Caco-2 (cell line): ENCODE results near the gene CCM2. TPM values are rescaled to one million over a fixed set of nuclear protein-coding genes. Genes with fewer than 3 reads are reported as not detected.
"Not testable (repeated sequence)": the region's sequence is repeated elsewhere in the genome, so short reads cannot be mapped to it uniquely, and the experiment has no call there.

Experiments used
- BruUV-seq: library from RNA; stranded (reverse); fragments of 400-500 nt; replicated peaks from 2 replicates; lab custom pipeline; 2021; lab: Mats Ljungman, UMichigan
- CTCF ChIA-PET: fragments of 300-600 bp; sonication (Branson Sonifier 250); formaldehyde crosslinking; loops from one replicate; lab custom pipeline; 2022; ENCODE audit warnings: antibody characterized with exemption; lab: Charles Lee
- POLR2A ChIA-PET: fragments of 300-600 bp; sonication (Branson Sonifier 250); formaldehyde crosslinking; loops from one replicate; lab custom pipeline; 2022; ENCODE audit warnings: antibody characterized with exemption; lab: Charles Lee
- DNase-seq, 2 experiments: peaks; one replicate each; pipeline versions ENCODE4 v3.0.0 to v3.0.0-alpha.2; 2020 to 2022
- H3K27me3 ChIP-seq: replicated peaks from 2 replicates; pipeline ENCODE4 v1.6.0; 2011; ENCODE audit warnings: low read length; ENCODE audit not compliant: control insufficient read depth, insufficient read depth
- H3K36me3 ChIP-seq: 2 replicates; pipeline ENCODE4 v1.5.1; 2011; ENCODE audit warnings: low read length; ENCODE audit not compliant: control insufficient read depth, insufficient read depth
- H3K4me1 ChIP-seq: fragments of 250-450 bp; sonication (Bioruptor Pico); 2 replicates; pipeline ENCODE4 v1.5.1; 2020; ENCODE audit warnings: mild to moderate bottlenecking
- H3K4me3 ChIP-seq: 2 replicates; pipeline ENCODE4 v1.5.1; 2011; ENCODE audit warnings: low read depth, mild to moderate bottlenecking, control low read depth, low read length
- H3K9me3 ChIP-seq: fragments of 250-450 bp; sonication (Bioruptor Pico); 2 replicates; pipeline ENCODE4 v1.5.1; 2020; ENCODE audit warnings: mild to moderate bottlenecking, moderate library complexity
- H3K27ac Mint-ChIP-seq: one replicate; pipeline ENCODE4 v1.8.0; 2022; ENCODE audit warnings: mixed read lengths; ENCODE audit not compliant: unreplicated experiment
- H3K27me3 Mint-ChIP-seq: one replicate; pipeline ENCODE4 v1.8.0; 2022; ENCODE audit warnings: mixed read lengths; ENCODE audit not compliant: insufficient read depth, unreplicated experiment
- H3K36me3 Mint-ChIP-seq: one replicate; pipeline ENCODE4 v1.8.0; 2022; ENCODE audit warnings: mild to moderate bottlenecking, mixed read lengths; ENCODE audit not compliant: insufficient read depth, unreplicated experiment
- H3K4me1 Mint-ChIP-seq: one replicate; pipeline ENCODE4 v1.8.0; 2022; ENCODE audit warnings: low read depth, mixed read lengths; ENCODE audit not compliant: unreplicated experiment
- H3K4me3 Mint-ChIP-seq: one replicate; pipeline ENCODE4 v1.8.0; 2022; ENCODE audit warnings: mild to moderate bottlenecking, moderate library complexity, mixed read lengths; ENCODE audit not compliant: unreplicated experiment
- H3K9me3 Mint-ChIP-seq: one replicate; pipeline ENCODE4 v1.8.0; 2022; ENCODE audit warnings: mixed read lengths; ENCODE audit not compliant: unreplicated experiment
- intact Hi-C: fragments of 100-400 bp; cut with micrococcal nuclease; formaldehyde crosslinking; loops from one replicate; pipeline ENCODE4 v1.10.0; 2022; ENCODE audit not compliant: unreplicated experiment
- total RNA-seq: library from RNA; stranded (reverse); gene quantifications from 2 replicates; pipeline ENCODE4 v1.2.3, GENCODE V29; 2022
- TF ChIP-seq, protein P1 (sequence below), 2 experiments: fragments of 200-600 bp in 1 of 2; IDR thresholded peaks; 1 replicate in 1 of 2; 2 replicates in 1 of 2; pipeline versions ENCODE4 v1.5.1 to v1.8.0; 2011 to 2022; ENCODE audit warnings: antibody characterized with exemption in 1 of 2, control low read depth in 1 of 2, inconsistent platforms in 1 of 2, low read depth in 1 of 2, low read length in 1 of 2, mild to moderate bottlenecking in 1 of 2, moderate library complexity in 1 of 2; ENCODE audit not compliant: insufficient read depth in 1 of 2, severe bottlenecking in 1 of 2, unreplicated experiment in 1 of 2

Gene CCM2
- total RNA-seq, 1 experiment from 2014 or later = 28.2 TPM

DNA sequence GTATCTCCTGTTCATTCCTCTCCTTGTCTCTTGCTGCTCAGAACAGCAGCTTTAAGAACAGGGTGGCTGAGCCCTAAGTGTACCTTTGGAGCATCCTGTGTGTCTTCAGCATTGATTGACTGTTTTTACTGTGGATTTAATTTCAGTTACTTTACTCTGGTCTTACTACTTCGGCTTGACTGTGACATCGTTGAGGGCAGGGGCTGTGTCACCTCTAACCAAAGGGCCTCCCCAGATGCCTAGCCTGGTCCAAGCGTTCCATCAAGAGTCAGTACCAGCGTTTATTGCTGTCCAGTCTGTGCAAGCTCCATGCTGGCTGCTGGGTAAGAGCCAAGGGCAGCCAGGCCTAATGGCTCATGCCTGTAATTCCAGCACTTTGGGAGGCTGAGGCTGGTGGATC, 32.4 kb downstream of the CCM2 start:
- Mint-ChIP-seq H3K27me3 (no peaks in the 10 kb centered on the region), H3K4me3 (no peak overlapping the region), H3K4me1 (peaks cover 16% of the 10 kb centered on the region), H3K9me3 (no peaks in the 10 kb centered on the region), H3K27ac (no peak overlapping the region), H3K36me3 (no peaks in the 10 kb centered on the region)
- TF ChIP-seq, protein P1, sequence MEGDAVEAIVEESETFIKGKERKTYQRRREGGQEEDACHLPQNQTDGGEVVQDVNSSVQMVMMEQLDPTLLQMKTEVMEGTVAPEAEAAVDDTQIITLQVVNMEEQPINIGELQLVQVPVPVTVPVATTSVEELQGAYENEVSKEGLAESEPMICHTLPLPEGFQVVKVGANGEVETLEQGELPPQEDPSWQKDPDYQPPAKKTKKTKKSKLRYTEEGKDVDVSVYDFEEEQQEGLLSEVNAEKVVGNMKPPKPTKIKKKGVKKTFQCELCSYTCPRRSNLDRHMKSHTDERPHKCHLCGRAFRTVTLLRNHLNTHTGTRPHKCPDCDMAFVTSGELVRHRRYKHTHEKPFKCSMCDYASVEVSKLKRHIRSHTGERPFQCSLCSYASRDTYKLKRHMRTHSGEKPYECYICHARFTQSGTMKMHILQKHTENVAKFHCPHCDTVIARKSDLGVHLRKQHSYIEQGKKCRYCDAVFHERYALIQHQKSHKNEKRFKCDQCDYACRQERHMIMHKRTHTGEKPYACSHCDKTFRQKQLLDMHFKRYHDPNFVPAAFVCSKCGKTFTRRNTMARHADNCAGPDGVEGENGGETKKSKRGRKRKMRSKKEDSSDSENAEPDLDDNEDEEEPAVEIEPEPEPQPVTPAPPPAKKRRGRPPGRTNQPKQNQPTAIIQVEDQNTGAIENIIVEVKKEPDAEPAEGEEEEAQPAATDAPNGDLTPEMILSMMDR (IDR thresholded peaks at IDR 0.05; ENCODE audit: insufficient read depth in 1 of 2, low read depth in 1 of 2, low read length in 1 of 2, severe bottlenecking in 1 of 2, unreplicated experiment in 1 of 2) = no peak
- no peaks in the 10 kb centered on the region for H3K36me3 ChIP-seq
- no peak for DNase-seq
- H3K9me3 ChIP-seq = no peaks in the 10 kb centered on the region
- no peaks in the 10 kb centered on the region for H3K27me3 ChIP-seq
- intact Hi-C loops = no loop called here
- peaks cover 9% of the 10 kb centered on the region for H3K4me1 ChIP-seq
- BruUV-seq = no TSS peak
- ChIA-PET CTCF (no interaction called here), POLR2A (interaction anchor here (1.3 kb wide), 1 partner anchor 17 kb away, joined by 5 read pairs; no protein-coding TSS in a partner anchor)
- no peak overlapping the region for H3K4me3 ChIP-seq

GRCh38 chr7:45033261-45033930, 33.4 kb downstream of the CCM2 start:
- H3K4me3 ChIP-seq = no peak overlapping the region
- no peaks in the 10 kb centered on the region for H3K36me3 Mint-ChIP-seq
- H3K27me3 Mint-ChIP-seq = no peaks in the 10 kb centered on the region
- no peak overlapping the region for H3K27ac Mint-ChIP-seq
- no peaks in the 10 kb centered on the region for H3K27me3 ChIP-seq
- CTCF ChIA-PET = no interaction called here
- no peaks in the 10 kb centered on the region for H3K9me3 ChIP-seq
- BruUV-seq = no TSS peak
- no peaks in the 10 kb centered on the region for H3K36me3 ChIP-seq
- TF ChIP-seq, protein P1 (IDR thresholded peaks at IDR 0.05; ENCODE audit: insufficient read depth in 1 of 2, low read depth in 1 of 2, low read length in 1 of 2, severe bottlenecking in 1 of 2, unreplicated experiment in 1 of 2) = no peak
- H3K9me3 Mint-ChIP-seq = no peaks in the 10 kb centered on the region
- intact Hi-C loops = no loop called here
- no peak for DNase-seq
- peaks cover 16% of the 10 kb centered on the region for H3K4me1 Mint-ChIP-seq
- H3K4me1 ChIP-seq = peaks cover 9% of the 10 kb centered on the region
- no peak overlapping the region for H3K4me3 Mint-ChIP-seq
- POLR2A ChIA-PET = no interaction called here

- Histone ChIP-seq H3K4me3 (no peak overlapping the region), H3K36me3 (no peaks in the 10 kb centered on the region), H3K4me1 (peaks cover 9% of the 10 kb centered on the region), H3K9me3 (no peaks in the 10 kb centered on the region), H3K27me3 (no peaks in the 10 kb centered on the region)
- Mint-ChIP-seq H3K4me1 (peaks cover 16% of the 10 kb centered on the region), H3K27ac (no peak overlapping the region), H3K27me3 (no peaks in the 10 kb centered on the region), H3K9me3 (no peaks in the 10 kb centered on the region), H3K36me3 (no peaks in the 10 kb centered on the region), H3K4me3 (no peak overlapping the region)
- DNase-seq = no peak
- BruUV-seq = no TSS peak
- ChIA-PET POLR2A (no interaction called here), CTCF (no interaction called here)
- TF ChIP-seq, protein P1 (IDR thresholded peaks at IDR 0.05; ENCODE audit: insufficient read depth in 1 of 2, low read depth in 1 of 2, low read length in 1 of 2, severe bottlenecking in 1 of 2, unreplicated experiment in 1 of 2) = no peak
- intact Hi-C loops = no loop called here
Observed at GRCh38 chr7:45033931-45034290, 33.9 kb downstream of the CCM2 start.

- intact Hi-C loops, H3K4me3 Mint-ChIP-seq, BruUV-seq, H3K36me3 Mint-ChIP-seq, H3K9me3 Mint-ChIP-seq, H3K27me3 ChIP-seq, H3K27ac Mint-ChIP-seq, POLR2A ChIA-PET, CTCF ChIA-PET, H3K4me3 ChIP-seq, H3K4me1 ChIP-seq, H3K9me3 ChIP-seq, DNase-seq, H3K36me3 ChIP-seq, H3K27me3 Mint-ChIP-seq: not testable (repeated sequence)
- H3K4me1 Mint-ChIP-seq = peaks cover 16% of the 10 kb centered on the region
Observed at GRCh38 chr7:45034710-45035109, 34.7 kb downstream of the CCM2 start.
